Subcutaneous abdominal adipose tissue (tissue), 5 donors: ENCODE measurements around the gene CMIP.

Source experiments
- H3K27ac ChIP-seq: one replicate; pipeline ENCODE4 v1.7.0; 2013; ENCODE audit warnings: low read depth, mild to moderate bottlenecking, inconsistent platforms, low read length, moderate library complexity
- H3K27me3 ChIP-seq, 5 donors: one replicate each; pipeline ENCODE4 v1.7.0; 2013; ENCODE audit warnings: low read length in 5 of 5, inconsistent platforms in 1 of 5; ENCODE audit not compliant: control insufficient read depth in 5 of 5, insufficient read depth in 4 of 5
- H3K36me3 ChIP-seq, 5 donors: one replicate each; pipeline ENCODE4 v1.7.0; 2013; ENCODE audit warnings: low read length in 5 of 5; ENCODE audit not compliant: control insufficient read depth in 5 of 5, insufficient read depth in 5 of 5
- H3K4me1 ChIP-seq, 5 donors: one replicate each; pipeline ENCODE4 v1.7.0; 2013; ENCODE audit warnings: low read length in 5 of 5, mild to moderate bottlenecking in 3 of 5, moderate library complexity in 1 of 5; ENCODE audit not compliant: control insufficient read depth in 5 of 5, insufficient read depth in 5 of 5
- H3K4me3 ChIP-seq, 5 donors: one replicate each; pipeline ENCODE4 v1.7.0; 2013; ENCODE audit warnings: low read length in 5 of 5, low read depth in 1 of 5
- H3K9ac ChIP-seq, 5 donors: one replicate each; pipeline ENCODE4 v1.7.0; 2013; ENCODE audit warnings: low read length in 5 of 5, mild to moderate bottlenecking in 4 of 5, moderate library complexity in 3 of 5
- H3K9me3 ChIP-seq, 5 donors: one replicate each; pipeline ENCODE4 v1.7.0; 2013; ENCODE audit warnings: low read length in 5 of 5; ENCODE audit not compliant: control insufficient read depth in 5 of 5
- donor health status: healthy.
- donor health status: healthy.
- donor health status: healthy.
- donor health status: healthy.
- donor health status: healthy.

The CMIP gene

GRCh38 chr16:81446907-81447268 lies 2.3 kb downstream of the CMIP start:
- Histone ChIP-seq H3K36me3 (no peaks in the 10 kb centered on the region), H3K4me1 (peaks cover 10 to 58% (median 47%) of the 10 kb centered on the region in 5 donors), H3K27me3 (no peaks in the 10 kb centered on the region), H3K9me3 (no peaks in the 10 kb centered on the region), H3K27ac (peak overlapping the region; percentile 89), H3K4me3 (peak overlapping the region; percentile 79 to 86 (median 82)), H3K9ac (peak overlapping the region; percentile 11 to 84 (median 70))

GRCh38 chr16:81447383-81448101 lies 2.9 kb downstream of the CMIP start:
- peak overlapping the region; percentile 11 to 84 (median 70) for H3K9ac ChIP-seq
- H3K36me3 ChIP-seq: no peaks in the 10 kb centered on the region
- H3K9me3 ChIP-seq: no peaks in the 10 kb centered on the region
- H3K4me1 ChIP-seq: peaks cover 12 to 65% (median 54%) of the 10 kb centered on the region in 5 donors
- H3K27ac ChIP-seq: peak overlapping the region; percentile 89
- H3K4me3 ChIP-seq: peak overlapping the region; percentile 79 to 86 (median 82)
- H3K27me3 ChIP-seq: no peaks in the 10 kb centered on the region

- Histone ChIP-seq H3K9ac (peak overlapping the region in 1 of 5 donors; percentile 79), H3K27ac (peak overlapping the region; percentile 89), H3K36me3 (no peaks in the 10 kb centered on the region)
These were observed 3.8 kb downstream of the CMIP start for GRCh38 chr16:81448154-81449131.

GRCh38 chr16:81449241-81449640 lies 4.6 kb downstream of the CMIP start:
- no peak overlapping the region for H3K4me3 ChIP-seq
- H3K27ac ChIP-seq: no peak overlapping the region

More at GRCh38 chr16:81448154-81449131, 3.8 kb downstream of the CMIP start:
- H3K9me3 ChIP-seq: no peaks in the 10 kb centered on the region
- H3K4me3 ChIP-seq: peak overlapping the region in 2 of 5 donors; percentile 82 to 85
- H3K27me3 ChIP-seq: no peaks in the 10 kb centered on the region
- peaks cover 12 to 71% (median 62%) of the 10 kb centered on the region in 5 donors for H3K4me1 ChIP-seq

GRCh38 chr16:81449899-81450608 lies 5.4 kb downstream of the CMIP start:
- Histone ChIP-seq H3K27ac (no peak overlapping the region), H3K9ac (no peak overlapping the region), H3K4me1 (peaks cover 12 to 72% (median 67%) of the 10 kb centered on the region in 5 donors), H3K4me3 (no peak overlapping the region), H3K36me3 (no peaks in the 10 kb centered on the region), H3K9me3 (no peaks in the 10 kb centered on the region), H3K27me3 (no peaks in the 10 kb centered on the region)

More at GRCh38 chr16:81449241-81449640, 4.6 kb downstream of the CMIP start:
- Histone ChIP-seq H3K27me3 (no peaks in the 10 kb centered on the region), H3K4me1 (peaks cover 12 to 72% (median 64%) of the 10 kb centered on the region in 5 donors), H3K36me3 (no peaks in the 10 kb centered on the region), H3K9ac (no peak overlapping the region), H3K9me3 (no peaks in the 10 kb centered on the region)

GRCh38 chr16:81450783-81451491 lies 6.3 kb downstream of the CMIP start:
- H3K27me3 ChIP-seq: no peaks in the 10 kb centered on the region
- no peaks in the 10 kb centered on the region for H3K9me3 ChIP-seq
- peaks cover 0 to 2% (median 0%) of the 10 kb centered on the region in 5 donors for H3K36me3 ChIP-seq
- peaks cover 10 to 79% (median 63%) of the 10 kb centered on the region in 5 donors for H3K4me1 ChIP-seq
- H3K9ac ChIP-seq: no peak overlapping the region
- H3K27ac ChIP-seq: no peak overlapping the region
- H3K4me3 ChIP-seq: no peak overlapping the region

- H3K27ac ChIP-seq: peak overlapping the region; percentile 54
These were observed 7.4 kb downstream of the CMIP start for GRCh38 chr16:81451753-81452680.

GRCh38 chr16:81453091-81453728 lies 8.6 kb downstream of the CMIP start:
- H3K27ac ChIP-seq: no peak overlapping the region
- peaks cover 2 to 71% (median 62%) of the 10 kb centered on the region in 5 donors for H3K4me1 ChIP-seq
- H3K9ac ChIP-seq: peak overlapping the region in 1 of 5 donors; percentile 37
- no peak overlapping the region for H3K4me3 ChIP-seq
- no peaks in the 10 kb centered on the region for H3K9me3 ChIP-seq
- no peaks in the 10 kb centered on the region for H3K27me3 ChIP-seq
- H3K36me3 ChIP-seq: peaks cover 0 to 10% (median 0%) of the 10 kb centered on the region in 5 donors

More at GRCh38 chr16:81451753-81452680, 7.4 kb downstream of the CMIP start:
- peaks cover 5 to 78% (median 62%) of the 10 kb centered on the region in 5 donors for H3K4me1 ChIP-seq
- H3K36me3 ChIP-seq: peaks cover 0 to 10% (median 0%) of the 10 kb centered on the region in 5 donors
- H3K27me3 ChIP-seq: no peaks in the 10 kb centered on the region
- H3K9ac ChIP-seq: peak overlapping the region in 2 of 5 donors; percentile 3 to 16
- H3K4me3 ChIP-seq: no peak overlapping the region
- H3K9me3 ChIP-seq: no peaks in the 10 kb centered on the region
